ENCODE data around the gene KAT7. TPM values are rescaled to one million over a fixed set of nuclear protein-coding genes. Genes with fewer than 3 reads are reported as not detected.

The KAT7 gene
- total RNA-seq, 1 donor from 2014 or later: 33.1 TPM

- Mint-ChIP-seq H3K4me3 (ENCODE audit: unreplicated experiment) (no peak overlapping the region), H3K4me1 (ENCODE audit: low read depth) (peaks cover 42% of the 10 kb centered on the region), H3K27me3 (ENCODE audit: low read depth) (no peaks in the 10 kb centered on the region), H3K9me3 (ENCODE audit: low read depth) (no peaks in the 10 kb centered on the region), H3K36me3 (ENCODE audit: low read depth) (peaks cover 12% of the 10 kb centered on the region), H3K27ac (ENCODE audit: unreplicated experiment) (no peak overlapping the region)
- no peak for TF ChIP-seq CTCF (IDR thresholded peaks at IDR 0.05)
- no peak for DNase-seq (ENCODE audit: low spot score)
These were observed 26.5 kb downstream of the KAT7 start for GRCh38 chr17:49814781-49815529.

GRCh38 chr17:49815761-49816281 is 27.3 kb downstream of the KAT7 start:
- TF ChIP-seq CTCF (IDR thresholded peaks at IDR 0.05): no peak
- Mint-ChIP-seq H3K27me3 (ENCODE audit: low read depth) (no peaks in the 10 kb centered on the region), H3K4me3 (ENCODE audit: unreplicated experiment) (no peak overlapping the region), H3K9me3 (ENCODE audit: low read depth) (no peaks in the 10 kb centered on the region), H3K27ac (ENCODE audit: unreplicated experiment) (peak overlapping the region; percentile 27), H3K36me3 (ENCODE audit: low read depth) (peaks cover 12% of the 10 kb centered on the region), H3K4me1 (ENCODE audit: low read depth) (peaks cover 42% of the 10 kb centered on the region)
- no peak for DNase-seq (ENCODE audit: low spot score)

- Mint-ChIP-seq H3K4me1 (ENCODE audit: low read depth) (peaks cover 41% of the 10 kb centered on the region), H3K36me3 (ENCODE audit: low read depth) (peaks cover 21% of the 10 kb centered on the region)
- TF ChIP-seq CTCF (IDR thresholded peaks at IDR 0.05): no peak
These were observed 29.5 kb downstream of the KAT7 start for GRCh38 chr17:49817993-49818392.

GRCh38 chr17:49819138-49819537 is 30.7 kb downstream of the KAT7 start:
- Mint-ChIP-seq H3K4me3 (ENCODE audit: unreplicated experiment) (no peak overlapping the region), H3K4me1 (ENCODE audit: low read depth) (peaks cover 30% of the 10 kb centered on the region), H3K27me3 (ENCODE audit: low read depth) (no peaks in the 10 kb centered on the region), H3K36me3 (ENCODE audit: low read depth) (peaks cover 23% of the 10 kb centered on the region), H3K9me3 (ENCODE audit: low read depth) (no peaks in the 10 kb centered on the region), H3K27ac (ENCODE audit: unreplicated experiment) (no peak overlapping the region)
- TF ChIP-seq CTCF (IDR thresholded peaks at IDR 0.05): no peak
- no peak for DNase-seq (ENCODE audit: low spot score)

More at GRCh38 chr17:49817993-49818392, 29.5 kb downstream of the KAT7 start:
- Mint-ChIP-seq H3K9me3 (ENCODE audit: low read depth) (no peaks in the 10 kb centered on the region), H3K27ac (ENCODE audit: unreplicated experiment) (no peak overlapping the region), H3K27me3 (ENCODE audit: low read depth) (no peaks in the 10 kb centered on the region), H3K4me3 (ENCODE audit: unreplicated experiment) (no peak overlapping the region)
- no peak for DNase-seq (ENCODE audit: low spot score)

GRCh38 chr17:49819651-49820050 is 31.2 kb downstream of the KAT7 start:
- no peaks in the 10 kb centered on the region for H3K27me3 Mint-ChIP-seq (ENCODE audit: low read depth)
- H3K9me3 Mint-ChIP-seq (ENCODE audit: low read depth): no peaks in the 10 kb centered on the region
- peaks cover 23% of the 10 kb centered on the region for H3K36me3 Mint-ChIP-seq (ENCODE audit: low read depth)
- DNase-seq (ENCODE audit: low spot score): no peak
- H3K4me3 Mint-ChIP-seq (ENCODE audit: unreplicated experiment): no peak overlapping the region
- TF ChIP-seq CTCF (IDR thresholded peaks at IDR 0.05): no peak
- no peak overlapping the region for H3K27ac Mint-ChIP-seq (ENCODE audit: unreplicated experiment)
- H3K4me1 Mint-ChIP-seq (ENCODE audit: low read depth): peaks cover 25% of the 10 kb centered on the region
